NB4 (cell line): ENCODE results near the gene FOXJ3.

Experiments
- DNase-seq: peaks from one replicate; pipeline ENCODE4 v3.0.0; 2010; ENCODE audit warnings: low read depth
- H3K4me3 ChIP-seq: one replicate; pipeline ENCODE4 v1.5.1; 2011; ENCODE audit warnings: mild to moderate bottlenecking, low read depth, low read length, moderate library complexity
- CTCF ChIP-seq: IDR thresholded peaks from one replicate; pipeline ENCODE4 v1.5.1; 2012; ENCODE audit warnings: low read depth, low read length
- MYC ChIP-seq: IDR thresholded peaks from 2 replicates; pipeline ENCODE4 v1.6.1; 2011; ENCODE audit warnings: low read depth, low read length
- POLR2A ChIP-seq: IDR thresholded peaks from 2 replicates; pipeline ENCODE4 v1.6.1; 2011; ENCODE audit warnings: mild to moderate bottlenecking; ENCODE audit not compliant: insufficient read length; ENCODE audit errors: extremely low read depth
- TF ChIP-seq, protein P1 (sequence below): IDR thresholded peaks from 2 replicates; pipeline ENCODE4 v1.6.1; 2011; ENCODE audit warnings: low read depth, low read length

FOXJ3 gene

GRCh38 chr1:42167611-42168390 lies 167.2 kb downstream of the FOXJ3 start:
- no peak overlapping the region for H3K4me3 ChIP-seq
- TF ChIP-seq, protein P1, sequence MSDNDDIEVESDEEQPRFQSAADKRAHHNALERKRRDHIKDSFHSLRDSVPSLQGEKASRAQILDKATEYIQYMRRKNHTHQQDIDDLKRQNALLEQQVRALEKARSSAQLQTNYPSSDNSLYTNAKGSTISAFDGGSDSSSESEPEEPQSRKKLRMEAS: no peak
- no peak for TF ChIP-seq MYC
- no peak for TF ChIP-seq POLR2A
- no peak for TF ChIP-seq CTCF
- no peak for DNase-seq

GRCh38 chr1:42165511-42166210 lies 169.4 kb downstream of the FOXJ3 start:
- no peak for DNase-seq
- TF ChIP-seq CTCF (no peak), MYC (no peak), POLR2A (no peak)
- TF ChIP-seq, protein P1: no peak
- H3K4me3 ChIP-seq: no peak overlapping the region

- DNase-seq: no peak
Measured at GRCh38 chr1:42164551-42165420, 170.2 kb downstream of the FOXJ3 start, which contains the start of gene GUCA2A. Gene GUCA2A (minus strand): TSS chr1:42164745. CDS start chr1:42164712, 33 bp downstream.

GRCh38 chr1:42163536-42164503 lies 171.2 kb downstream of the FOXJ3 start:
- no peak for DNase-seq
- TF ChIP-seq, protein P1: no peak
- TF ChIP-seq MYC (no peak), POLR2A (no peak), CTCF (no peak)
- H3K4me3 ChIP-seq: no peak overlapping the region

More at GRCh38 chr1:42164551-42165420, 170.2 kb downstream of the FOXJ3 start, which contains the start of gene GUCA2A:
- no peak within 1 kb of the TSS for H3K4me3 ChIP-seq
- TF ChIP-seq, protein P1: no peak
- TF ChIP-seq POLR2A (no peak), CTCF (no peak)
